ENCODE results near the gene C1orf105. TPM values are rescaled to one million over a fixed set of nuclear protein-coding genes. Genes with fewer than 3 reads are reported as not detected.

C1orf105 gene
- total and polyA plus RNA-seq, 2 of the 13 experiments (the other 11 are each of a cell fraction or from before 2014, with no cell fraction given): 0.15 to 0.45 TPM

- Histone ChIP-seq H3K4me3 (replicated peaks in 1 of 3; ENCODE audit: insufficient read depth in 1 of 3, low read depth in 2 of 3, low read length in 3 of 3) (no peak overlapping the region), H3K9ac (ENCODE audit: insufficient read depth, low read depth, low read length) (no peak overlapping the region), H3K9me3 (ENCODE audit: low read length) (peaks cover 8% of the 10 kb centered on the region), H3K4me1 (ENCODE audit: insufficient read depth, low read length) (no peaks in the 10 kb centered on the region), H2AFZ (ENCODE audit: low read length) (no peak overlapping the region), H3K27ac (ENCODE audit: extremely low read length, insufficient read depth, low read length) (no peak overlapping the region), H4K20me1 (ENCODE audit: insufficient read depth, low read length) (no peaks in the 10 kb centered on the region), H3K36me3 (replicated peaks in 1 of 2; ENCODE audit: control insufficient read depth in 1 of 2, insufficient read depth in 2 of 2, low read length in 2 of 2) (no peaks in the 10 kb centered on the region), H3K27me3 (ENCODE audit: control insufficient read depth in 1 of 2, insufficient read depth in 2 of 2, low read length in 2 of 2) (no peaks in the 10 kb centered on the region), H3K79me2 (ENCODE audit: insufficient read depth, low read length) (no peaks in the 10 kb centered on the region), H3K4me2 (ENCODE audit: low read depth, low read length) (no peak overlapping the region)
- TF ChIP-seq ZSCAN5A (CRISPR knock-in tag; IDR thresholded peaks at IDR 0.05; ENCODE audit: borderline replicate concordance): no peak
- DNase-seq (ENCODE audit: low spot score): no peak
- ATAC-seq: no peak
- POLR2A ChIA-PET: no interaction called here
- intact Hi-C loops (cut with micrococcal nuclease; ENCODE audit: unreplicated experiment) (no loop called here), in situ Hi-C loops (cut with HindIII; ENCODE audit: extremely low pct_ligation_motif_present, low pct_unique_long_range_greater_than_20kb) (no loop called here)
- no TSS peak for BruUV-seq (replicated peaks)
- no peak for FAIRE-seq
- CTCF ChIA-PET (ENCODE audit: low intra/inter-chr PET ratio, low total read pairs): no interaction called here
Measured at GRCh38 chr1:172515436-172515835, 95.0 kb downstream of the C1orf105 start.

GRCh38 chr1:172515927-172516326 lies 95.4 kb downstream of the C1orf105 start:
- Histone ChIP-seq H3K4me1 (ENCODE audit: insufficient read depth, low read length) (no peaks in the 10 kb centered on the region), H3K79me2 (ENCODE audit: insufficient read depth, low read length) (no peaks in the 10 kb centered on the region), H3K36me3 (replicated peaks in 1 of 2; ENCODE audit: control insufficient read depth in 1 of 2, insufficient read depth in 2 of 2, low read length in 2 of 2) (no peaks in the 10 kb centered on the region), H3K9me3 (ENCODE audit: low read length) (peaks cover 8% of the 10 kb centered on the region), H2AFZ (ENCODE audit: low read length) (no peak overlapping the region), H3K4me3 (replicated peaks in 1 of 3; ENCODE audit: insufficient read depth in 1 of 3, low read depth in 2 of 3, low read length in 3 of 3) (no peak overlapping the region), H4K20me1 (ENCODE audit: insufficient read depth, low read length) (no peaks in the 10 kb centered on the region), H3K9ac (ENCODE audit: insufficient read depth, low read depth, low read length) (no peak overlapping the region), H3K4me2 (ENCODE audit: low read depth, low read length) (no peak overlapping the region), H3K27ac (ENCODE audit: extremely low read length, insufficient read depth, low read length) (no peak overlapping the region), H3K27me3 (ENCODE audit: control insufficient read depth in 1 of 2, insufficient read depth in 2 of 2, low read length in 2 of 2) (no peaks in the 10 kb centered on the region)
- intact Hi-C loops (cut with micrococcal nuclease; ENCODE audit: unreplicated experiment): no loop called here
- no TSS peak for BruUV-seq (replicated peaks)
- TF ChIP-seq ZBTB43 (CRISPR knock-in tag; conservative IDR thresholded peaks at IDR 0.05): no peak
- TF ChIP-seq ZNF160 (CRISPR knock-in tag; IDR thresholded peaks at IDR 0.05): no peak
- TF ChIP-seq ZNF614 (CRISPR knock-in tag; IDR thresholded peaks at IDR 0.05; ENCODE audit: borderline replicate concordance): no peak
- no peak for TF ChIP-seq ZFP37 (CRISPR knock-in tag; IDR thresholded peaks at IDR 0.05; ENCODE audit: borderline replicate concordance)
- no peak for TF ChIP-seq RELA (CRISPR knock-in tag; IDR thresholded peaks at IDR 0.05)
- TF ChIP-seq KLF15 (CRISPR knock-in tag; IDR thresholded peaks at IDR 0.05; ENCODE audit: borderline replicate concordance): no peak
- no peak for TF ChIP-seq BRD4 (CRISPR knock-in tag; IDR thresholded peaks at IDR 0.05)
- TF ChIP-seq SNAPC2 (CRISPR knock-in tag; IDR thresholded peaks at IDR 0.05): no peak
- TF ChIP-seq SRF (IDR thresholded peaks at IDR 0.05; ENCODE audit: low read depth, low read length): no peak
- TF ChIP-seq HES4 (CRISPR knock-in tag; IDR thresholded peaks at IDR 0.05; ENCODE audit: borderline replicate concordance): no peak
- no peak for TF ChIP-seq YY1 (IDR thresholded peaks at IDR 0.05; ENCODE audit: insufficient read depth, insufficient replicate concordance, low read depth, low read length)
- no peak for TF ChIP-seq GMEB2 (CRISPR knock-in tag; IDR thresholded peaks at IDR 0.05; ENCODE audit: low read depth)
- no peak for TF ChIP-seq RFXANK (CRISPR knock-in tag; IDR thresholded peaks at IDR 0.05)
- TF ChIP-seq ZMYM4 (CRISPR knock-in tag; IDR thresholded peaks at IDR 0.05): no peak
- TF ChIP-seq DMAP1 (CRISPR knock-in tag; IDR thresholded peaks at IDR 0.05): no peak
- WGBS (ENCODE audit: low lambda C conversion rate): 0% methylated on average over 1 of the region's 1 CpG
- FAIRE-seq (no peak), ATAC-seq (no peak), DNase-seq (ENCODE audit: low spot score) (no peak)
- ChIA-PET CTCF (ENCODE audit: low intra/inter-chr PET ratio, low total read pairs) (no interaction called here), POLR2A (no interaction called here)
- in situ Hi-C loops (cut with HindIII; ENCODE audit: extremely low pct_ligation_motif_present, low pct_unique_long_range_greater_than_20kb): no loop called here

Data from HepG2 (cell line).